ENCODE results near the gene CMPK1. TPM values are rescaled to one million over a fixed set of nuclear protein-coding genes. Genes with fewer than 3 reads are reported as not detected.

The CMPK1 gene
- total and polyA plus RNA-seq, 10 of the 15 experiments (the other 5 are each of a cell fraction or from before 2014, with no cell fraction given), result 43.7 to 159 (median 85.6) TPM

GRCh38 chr1:47424336-47424982 is 90.9 kb downstream of the CMPK1 start:
- intact Hi-C loops (cut with micrococcal nuclease; ENCODE audit: unreplicated experiment), result loop anchor here (10.0 kb wide), 1 partner anchor 230 kb away; the partner anchor contains the start of gene PDZK1IP1
- Histone ChIP-seq H3K4me2 (ENCODE audit: control insufficient read depth, insufficient read depth) (no peak overlapping the region), H4K20me1 (ENCODE audit: control insufficient read depth, insufficient read depth) (no peaks in the 10 kb centered on the region), H3K79me2 (ENCODE audit: control insufficient read depth, insufficient read depth, low read length) (no peaks in the 10 kb centered on the region), H3K27me3 (replicated peaks in 1 of 2; ENCODE audit: control insufficient read depth in 2 of 2, insufficient read depth in 2 of 2, low read length in 1 of 2) (no peaks in the 10 kb centered on the region), H3K4me1 (ENCODE audit: control insufficient read depth, insufficient read depth, low read length) (no peaks in the 10 kb centered on the region), H3K9ac (ENCODE audit: control insufficient read depth, insufficient read depth, low read length) (no peak overlapping the region), H3K4me3 (no peak overlapping the region), H3K9me3 (replicated peaks; ENCODE audit: control insufficient read depth, insufficient read depth, low read length) (no peaks in the 10 kb centered on the region), H3K27ac (ENCODE audit: control insufficient read depth, insufficient read depth) (no peak overlapping the region), H2AFZ (ENCODE audit: control insufficient read depth, low read depth, low read length) (no peak overlapping the region), H3K36me3 (ENCODE audit: control insufficient read depth in 2 of 2, insufficient read depth in 2 of 2, low read length in 1 of 2) (no peaks in the 10 kb centered on the region)
- 2% methylated on average over 6 of the region's 6 CpGs for WGBS (ENCODE audit: insufficient coverage, insufficient replicate concordance, low lambda C conversion rate, missing lambda C conversion rate)
- ChIA-PET CTCF (interaction anchor here (1.0 to 2.0 kb wide), 5 partner anchors 11 to 36 kb away, joined by 3 to 6 read pairs (median 5); partner anchors contain the start of gene FOXD2), RAD21 (ENCODE audit: unreplicated experiment) (interaction anchor here (1.7 kb wide), 1 partner anchor 36 kb away, joined by 6 read pairs; no protein-coding TSS in a partner anchor), POLR2A (no interaction called here), SMC1A (ENCODE audit: uncharacterized antibody, unreplicated experiment) (no interaction called here)
- no peak; the same call in 2 of the 3 replicates for ATAC-seq
- no TSS peak for BruUV-seq (replicated peaks)
- DNase-seq (ENCODE audit: low read depth, low spot score), result no peak
- TF ChIP-seq EZH2 (IDR thresholded peaks at IDR 0.05; ENCODE audit: borderline replicate concordance, control insufficient read depth, low read depth, low read length) (no peak), SMARCA5 (IDR thresholded peaks at IDR 0.05) (no peak), DPF2 (IDR thresholded peaks at IDR 0.05) (no peak), ZBTB40 (IDR thresholded peaks at IDR 0.05; ENCODE audit: borderline replicate concordance) (no peak), CTCF (IDR thresholded peaks at IDR 0.05 in 2 of 3, conservative IDR thresholded peaks at IDR 0.05 in 1 of 3; ENCODE audit: control insufficient read depth in 2 of 3, extremely low read depth in 1 of 3, insufficient read depth in 1 of 3, low read depth in 3 of 3, low read length in 3 of 3) (peak; percentile 59 to 68 (median 64); a peak in 5 of 6 replicates), ASH2L (IDR thresholded peaks at IDR 0.05; ENCODE audit: borderline replicate concordance, low read depth) (no peak), SMC3 (IDR thresholded peaks at IDR 0.05; ENCODE audit: borderline replicate concordance, low read length) (peak; percentile 40; the same call in 1 of the 2 replicates), RAD21 (IDR thresholded peaks at IDR 0.05; ENCODE audit: insufficient read depth, low read depth, low read length) (peak; percentile 47; the same call in 1 of the 2 replicates), IKZF1 (conservative IDR thresholded peaks at IDR 0.05) (0 out of 2 replicates have a peak, but pooled peaks have one; percentile 22), SMAD1 (IDR thresholded peaks at IDR 0.05; ENCODE audit: low read depth, partially characterized antibody) (no peak)
- no peak for FAIRE-seq
- in situ Hi-C loops (cut with MboI), result no loop called here
